Measurements from ENCODE around the gene PDLIM7.

PDLIM7 gene

GRCh38 chr5:177472460-177473442 is 24.7 kb downstream of the PDLIM7 start:
- no peak for TF ChIP-seq CTCF (IDR thresholded peaks at IDR 0.05)
- DNase-seq (ENCODE audit: low spot score): no peak
- Histone ChIP-seq H3K27ac (peak overlapping the region; percentile 80 to 97), H3K4me3 (peak overlapping the region; percentile 84)

DNA sequence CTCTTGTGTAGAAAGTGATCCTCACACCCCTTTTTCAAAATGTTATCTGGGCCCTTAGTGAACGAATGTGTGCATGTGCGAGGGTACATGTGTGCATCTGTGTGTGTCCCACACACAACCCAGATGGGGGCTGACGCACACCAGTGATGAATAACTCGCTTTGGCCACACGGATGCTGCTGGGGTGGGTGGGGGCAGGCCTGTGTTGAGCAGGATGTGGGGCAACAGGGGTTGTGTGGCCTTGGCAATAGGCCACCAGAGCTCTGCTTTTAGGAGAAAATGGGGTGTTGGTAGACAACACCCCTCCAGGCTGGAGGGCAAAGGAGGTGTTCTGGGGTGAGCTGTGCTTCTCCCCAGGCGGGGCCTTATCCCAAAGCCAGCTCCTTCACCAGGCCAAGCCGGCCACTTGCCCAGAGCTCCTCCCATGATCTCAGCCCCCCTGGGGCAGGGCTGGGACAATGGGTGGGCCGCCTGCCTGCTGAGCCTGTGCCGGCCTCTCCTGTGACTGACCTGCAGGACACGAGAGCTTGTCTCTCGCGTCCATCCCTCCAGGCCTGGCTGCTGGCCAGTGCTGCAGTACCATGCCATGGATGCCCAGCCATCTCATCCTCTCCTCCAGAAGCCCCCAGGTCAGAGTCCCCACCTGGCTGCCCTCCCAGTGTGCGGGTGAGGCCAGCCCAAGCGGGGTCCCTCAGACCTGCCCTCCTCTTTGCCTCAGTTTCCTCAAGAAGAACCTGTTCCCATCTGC is 25.6 kb downstream of the PDLIM7 start:
- Histone ChIP-seq H3K4me3 (peak overlapping the region; percentile 84), H3K27ac (peak overlapping the region; percentile 80 to 97)
- DNase-seq (ENCODE audit: low spot score): no peak
- no peak for TF ChIP-seq CTCF (IDR thresholded peaks at IDR 0.05)

GRCh38 chr5:177470759-177471536 is 26.5 kb downstream of the PDLIM7 start:
- H3K4me3 ChIP-seq: peak overlapping the region; percentile 84
- TF ChIP-seq CTCF (IDR thresholded peaks at IDR 0.05): no peak
- H3K27ac ChIP-seq: peak overlapping the region; percentile 23 to 97
- DNase-seq (ENCODE audit: low spot score): no peak

- H3K4me3 ChIP-seq: no peak overlapping the region
These were observed 27.5 kb downstream of the PDLIM7 start for GRCh38 chr5:177469750-177470525.

DNA sequence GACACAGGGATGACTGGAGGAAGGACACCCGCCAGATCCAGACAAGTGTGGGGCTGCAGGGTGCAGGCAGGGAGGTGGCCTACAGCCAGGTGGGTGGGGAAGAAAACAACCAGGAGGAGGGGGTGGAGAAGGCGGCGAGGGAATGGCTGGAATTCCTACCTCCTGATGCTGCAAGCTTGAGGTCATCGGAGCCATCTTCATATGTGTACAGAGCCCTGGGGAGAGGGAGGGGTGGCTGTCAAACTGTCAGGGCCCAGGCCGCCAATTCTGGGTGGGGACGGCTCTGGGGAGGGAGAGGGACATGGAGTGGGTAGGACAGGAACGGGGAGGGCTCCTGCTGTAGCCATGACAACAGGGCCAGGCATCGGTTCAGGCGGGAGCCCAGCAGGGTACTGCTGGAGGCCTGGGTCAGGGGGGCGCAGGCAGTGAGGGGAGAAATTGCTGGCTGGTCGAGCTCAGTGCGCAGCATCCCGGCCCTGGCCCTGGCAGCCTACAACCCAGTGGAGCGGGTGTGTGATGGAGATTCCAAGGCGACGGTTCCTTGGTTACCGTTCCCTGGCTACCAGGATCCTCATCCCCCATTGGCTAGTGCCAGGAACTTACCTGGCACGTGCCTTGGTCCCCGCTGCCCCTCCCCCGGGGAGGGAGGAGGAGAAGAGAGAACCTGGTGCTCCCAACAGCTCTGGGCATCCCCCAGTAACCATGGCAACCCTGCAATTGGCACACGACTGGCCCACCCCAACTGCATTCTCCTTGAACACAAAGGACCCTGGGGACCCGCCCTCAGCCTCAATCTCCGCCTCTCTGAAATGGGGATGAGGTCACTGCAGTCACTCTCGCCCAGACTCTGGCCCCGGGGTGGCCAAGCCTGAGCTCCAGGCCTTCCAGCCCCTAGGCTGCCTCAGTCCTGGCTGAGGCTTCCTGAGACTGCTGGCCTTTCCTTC is 28.4 kb downstream of the PDLIM7 start:
- DNase-seq (ENCODE audit: low spot score): no peak
- no peak for TF ChIP-seq CTCF (IDR thresholded peaks at IDR 0.05)
- Histone ChIP-seq H3K4me3 (no peak overlapping the region), H3K27ac (peak overlapping the region in 1 of 2 donors; percentile 97)

More at GRCh38 chr5:177469750-177470525, 27.5 kb downstream of the PDLIM7 start:
- DNase-seq (ENCODE audit: low spot score): no peak
- H3K27ac ChIP-seq: peak overlapping the region; percentile 11 to 97
- no peak for TF ChIP-seq CTCF (IDR thresholded peaks at IDR 0.05)

Data from coronary artery (tissue), 2 donors.